ENCODE results near the gene ABCB8. TPM values are rescaled to one million over a fixed set of nuclear protein-coding genes. Genes with fewer than 3 reads are reported as not detected.
A peak's percentile ranks its signal among the peaks of the same experiment; 100 is the strongest.

ABCB8 gene
- total and polyA plus RNA-seq, 2 of the 8 experiments (the other 6 are each of a cell fraction or from before 2014, with no cell fraction given): 17.7 to 27.0 TPM

GRCh38 chr7:151051108-151051507 is 22.9 kb downstream of the ABCB8 start:
- Histone ChIP-seq H3K18ac (ENCODE audit: extremely low read depth, low read length) (no peak overlapping the region), H4K91ac (replicated peaks; ENCODE audit: insufficient read length, low read length) (no peak overlapping the region), H2AK5ac (ENCODE audit: low read depth, low read length) (no peak overlapping the region), H2BK20ac (ENCODE audit: low read length) (no peak overlapping the region), H3K79me1 (ENCODE audit: low read depth, low read length) (no peaks in the 10 kb centered on the region), H3K79me2 (ENCODE audit: control insufficient read depth in 1 of 2, insufficient read depth in 2 of 2, low read length in 2 of 2) (no peaks in the 10 kb centered on the region), H4K5ac (ENCODE audit: insufficient read length, low read depth, low read length) (no peak overlapping the region), H3K23ac (ENCODE audit: insufficient read length) (no peak overlapping the region), H3K56ac (replicated peaks; ENCODE audit: insufficient read length, low read depth, low read length) (no peak overlapping the region), H3K9ac (replicated peaks in 1 of 4; ENCODE audit: extremely low read depth in 1 of 4, low read depth in 3 of 4, low read length in 3 of 4) (no peak overlapping the region), H2BK5ac (ENCODE audit: low read depth, low read length) (no peak overlapping the region), H2AFZ (ENCODE audit: low read length) (no peak overlapping the region), H3K27me3 (replicated peaks in 1 of 4; ENCODE audit: control insufficient read depth in 3 of 4, extremely low read depth in 1 of 4, insufficient read depth in 3 of 4, low read length in 3 of 4) (peaks cover 4 to 33% (median 26%) of the 10 kb centered on the region in 4 experiments), H3K4ac (replicated peaks; ENCODE audit: insufficient read length, low read depth, low read length) (no peak overlapping the region), H2BK15ac (ENCODE audit: low read length) (no peak overlapping the region), H2BK12ac (ENCODE audit: low read depth, low read length) (no peak overlapping the region), H3K4me1 (replicated peaks in 1 of 4; ENCODE audit: control insufficient read depth in 3 of 4, insufficient read depth in 4 of 4, low read length in 3 of 4) (peaks cover 0 to 8% (median 5%) of the 10 kb centered on the region in 4 experiments; a peak in 3 of 7 replicates), H3K23me2 (ENCODE audit: low read depth, low read length) (peaks cover 3% of the 10 kb centered on the region; the same call in 1 of the 2 replicates), H3K27ac (ENCODE audit: low read depth, low read length) (no peak overlapping the region), H4K20me1 (replicated peaks in 1 of 2; ENCODE audit: control insufficient read depth in 1 of 2, insufficient read depth in 2 of 2, low read length in 2 of 2) (peaks cover 2 to 14% of the 10 kb centered on the region in 2 experiments), H4K8ac (ENCODE audit: extremely low read depth, insufficient read depth, low read length) (no peak overlapping the region), H3K36me3 (ENCODE audit: control insufficient read depth in 2 of 4, insufficient read depth in 4 of 4, low read length in 3 of 4) (no peaks in the 10 kb centered on the region), H3K4me2 (ENCODE audit: insufficient read depth in 1 of 2, low read depth in 2 of 2, low read length in 2 of 2) (peak overlapping the region; percentile 25 to 73; a peak in 3 of 4 replicates), H2BK120ac (replicated peaks; ENCODE audit: low read depth, low read length) (no peak overlapping the region), H3K4me3 (ENCODE audit: extremely low read depth in 1 of 4, insufficient read depth in 2 of 4, low read depth in 3 of 4, low read length in 4 of 4) (peak overlapping the region in 1 of 4 experiments; percentile 39; a peak in 2 of 8 replicates), H3K14ac (ENCODE audit: insufficient read length) (no peak overlapping the region), H3K9me3 (ENCODE audit: insufficient read depth in 2 of 2, low read depth in 1 of 2, low read length in 1 of 2) (no peaks in the 10 kb centered on the region)
- CTCF ChIA-PET (ENCODE audit: partially characterized antibody): interaction anchor here (0.6 to 3.6 kb wide), 12 partner anchors 12 to 88 kb away, joined by 3 to 14 read pairs (median 4); no protein-coding TSS in a partner anchor
- POLR2A ChIA-PET (ENCODE audit: partially characterized antibody): interaction anchor here (0.5 to 1.6 kb wide), 6 partner anchors 9 to 212 kb away, joined by 3 to 6 read pairs (median 3); partner anchors contain the start of gene TMUB1
- WGBS, 2 experiments (ENCODE audit: extremely low coverage in 1 of 2, insufficient coverage in 1 of 2, insufficient read length in 1 of 2, insufficient replicate concordance in 2 of 2, low coverage in 1 of 2, low lambda C conversion rate in 2 of 2, missing lambda C conversion rate in 1 of 2): 5% methylated on average over 24 of the region's 50 CpGs; no CpG with 5 or more reads in 1 of the 2 experiments
- no peak for FAIRE-seq
- DNase-seq (ENCODE audit: low read depth in 1 of 2, low spot score in 2 of 2): peak in 1 of 2 experiments; percentile 92
- TF ChIP-seq HDAC6 (IDR thresholded peaks at IDR 0.05; ENCODE audit: low read depth, low read length) (no peak), JUND (IDR thresholded peaks at IDR 0.05; ENCODE audit: low read length) (no peak), NANOG (IDR thresholded peaks at IDR 0.05; ENCODE audit: insufficient read depth, low read depth, low read length, poor library complexity, severe bottlenecking) (no peak), JUN (IDR thresholded peaks at IDR 0.05; ENCODE audit: low read depth, low read length) (no peak), MAX (IDR thresholded peaks at IDR 0.05) (peak; percentile 100), BRCA1 (IDR thresholded peaks at IDR 0.05; ENCODE audit: low read depth, low read length) (no peak; the same call in 1 of the 2 replicates), CBX8 (IDR thresholded peaks at IDR 0.05; ENCODE audit: borderline replicate concordance, low read depth, low read length) (no peak), ATF3 (IDR thresholded peaks at IDR 0.05; ENCODE audit: insufficient read depth, low read depth, low read length) (no peak), E2F6 (IDR thresholded peaks at IDR 0.05) (peak; percentile 94), TCF12 (IDR thresholded peaks at IDR 0.05; ENCODE audit: low read depth, low read length) (no peak), RBBP5 (IDR thresholded peaks at IDR 0.05; ENCODE audit: borderline replicate concordance, low read depth, low read length) (no peak), GABPA (IDR thresholded peaks at IDR 0.05; ENCODE audit: borderline replicate concordance, insufficient read depth, low read length) (peak; percentile 84; the same call in 1 of the 2 replicates)
